Measurements from ENCODE around the gene C9orf153.
A peak's percentile ranks its signal among the peaks of the same experiment; 100 is the strongest.

C9orf153 gene

GRCh38 chr9:86288499-86289198 lies 29.2 kb upstream of the C9orf153 start:
- no peak overlapping the region for H3K27ac ChIP-seq
- no peak for TF ChIP-seq ZFX (IDR thresholded peaks at IDR 0.05)
- TF ChIP-seq, protein P1, sequence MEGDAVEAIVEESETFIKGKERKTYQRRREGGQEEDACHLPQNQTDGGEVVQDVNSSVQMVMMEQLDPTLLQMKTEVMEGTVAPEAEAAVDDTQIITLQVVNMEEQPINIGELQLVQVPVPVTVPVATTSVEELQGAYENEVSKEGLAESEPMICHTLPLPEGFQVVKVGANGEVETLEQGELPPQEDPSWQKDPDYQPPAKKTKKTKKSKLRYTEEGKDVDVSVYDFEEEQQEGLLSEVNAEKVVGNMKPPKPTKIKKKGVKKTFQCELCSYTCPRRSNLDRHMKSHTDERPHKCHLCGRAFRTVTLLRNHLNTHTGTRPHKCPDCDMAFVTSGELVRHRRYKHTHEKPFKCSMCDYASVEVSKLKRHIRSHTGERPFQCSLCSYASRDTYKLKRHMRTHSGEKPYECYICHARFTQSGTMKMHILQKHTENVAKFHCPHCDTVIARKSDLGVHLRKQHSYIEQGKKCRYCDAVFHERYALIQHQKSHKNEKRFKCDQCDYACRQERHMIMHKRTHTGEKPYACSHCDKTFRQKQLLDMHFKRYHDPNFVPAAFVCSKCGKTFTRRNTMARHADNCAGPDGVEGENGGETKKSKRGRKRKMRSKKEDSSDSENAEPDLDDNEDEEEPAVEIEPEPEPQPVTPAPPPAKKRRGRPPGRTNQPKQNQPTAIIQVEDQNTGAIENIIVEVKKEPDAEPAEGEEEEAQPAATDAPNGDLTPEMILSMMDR (conservative IDR thresholded peaks at IDR 0.05) = no peak

DNA sequence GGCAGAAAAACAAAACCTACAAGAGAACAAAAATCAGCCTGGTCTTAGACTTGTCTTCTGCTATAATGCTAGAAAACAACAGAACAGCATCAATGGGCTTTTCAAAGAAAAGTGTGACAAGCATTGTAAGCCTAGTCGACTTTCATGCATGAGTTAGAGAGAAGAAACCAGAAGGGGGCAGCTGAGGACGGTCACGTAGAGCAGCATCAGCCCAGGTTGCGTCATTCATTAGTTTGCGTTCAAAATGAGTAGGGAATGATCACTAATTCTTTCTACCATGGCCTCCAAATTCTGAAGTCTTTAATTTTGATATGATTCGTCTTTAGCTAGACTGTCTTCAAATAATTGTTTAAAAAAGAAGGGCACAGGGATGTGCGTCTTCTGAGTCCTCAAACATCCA lies 27.6 kb upstream of the C9orf153 start:
- TF ChIP-seq, protein P1 (conservative IDR thresholded peaks at IDR 0.05) = peak; percentile 44
- TF ChIP-seq ZFX (IDR thresholded peaks at IDR 0.05) = no peak
- H3K27ac ChIP-seq = no peak overlapping the region

GRCh38 chr9:86286278-86286677 lies 26.8 kb upstream of the C9orf153 start:
- TF ChIP-seq, protein P1 (conservative IDR thresholded peaks at IDR 0.05) = no peak
- no peak for TF ChIP-seq ZFX (IDR thresholded peaks at IDR 0.05)
- no peak overlapping the region for H3K27ac ChIP-seq

- H3K27ac ChIP-seq = no peak overlapping the region
- TF ChIP-seq ZFX (IDR thresholded peaks at IDR 0.05) = no peak
- TF ChIP-seq, protein P1 (conservative IDR thresholded peaks at IDR 0.05) = no peak
Measured at GRCh38 chr9:86285261-86285660, 25.8 kb upstream of the C9orf153 start.

- peak overlapping the region; percentile 96 for H3K27ac ChIP-seq
- TF ChIP-seq, protein P1 (conservative IDR thresholded peaks at IDR 0.05) = no peak
- TF ChIP-seq ZFX (IDR thresholded peaks at IDR 0.05) = no peak
Measured at GRCh38 chr9:86282979-86283535, 23.6 kb upstream of the C9orf153 start.

GRCh38 chr9:86282077-86282978 lies 22.9 kb upstream of the C9orf153 start, which contains the start of gene ISCA1:
Gene ISCA1, minus strand, starts transcription at chr9:86282538. Its CDS starts 80 bp downstream, at chr9:86282458.
- peak within 1 kb of the TSS; percentile 96 for H3K27ac ChIP-seq
- peak; percentile 89 for TF ChIP-seq ZFX (IDR thresholded peaks at IDR 0.05)
- TF ChIP-seq, protein P1 (conservative IDR thresholded peaks at IDR 0.05) = no peak
